H1 (cell line): Measurements from ENCODE around the gene TAOK1. TPM values are rescaled to one million over a fixed set of nuclear protein-coding genes. Genes with fewer than 3 reads are reported as not detected.

Source experiments
- GABPA ChIP-seq: IDR thresholded peaks from 2 replicates; pipeline ENCODE4 v1.6.1; 2011; ENCODE audit warnings: mild to moderate bottlenecking, low read length, moderate library complexity, borderline replicate concordance; ENCODE audit not compliant: insufficient read depth
- KDM4A ChIP-seq: IDR thresholded peaks from one replicate; pipeline ENCODE4 v1.7.1; 2012; ENCODE audit warnings: low read depth, mild to moderate bottlenecking, moderate library complexity, low read length, inconsistent platforms; ENCODE audit not compliant: severe bottlenecking
- MAX ChIP-seq: IDR thresholded peaks from 2 replicates; pipeline ENCODE4 v1.6.1; 2012; ENCODE audit warnings: inconsistent platforms
- TBP ChIP-seq: IDR thresholded peaks from 2 replicates; pipeline ENCODE4 v1.6.1; 2011; ENCODE audit warnings: low read depth, low read length, improper control_type of control experiment
- polyA plus RNA-seq, 7 experiments: library from polyadenylated mRNA; depleted of rRNA in 3 of 7; stranded (reverse) in 5 of 7; unstranded in 2 of 7; fragments of >200 nt in 5 of 7; fragments of 200-250 nt in 2 of 7; gene quantifications; 1 replicate in 5 of 7; 2 replicates in 1 of 7; 4 replicates in 1 of 7; pipeline versions ENCODE4 v1.2.1 to v1.2.3, GENCODE V29; 2011 to 2013; ENCODE audit warnings: missing spikeins in 2 of 7, mixed read lengths in 2 of 7
- total RNA-seq: library from RNA; stranded (reverse); fragmentation: NEBNext Ultra II Directional; extraction: Animal tissue kit (Norgen Biotek cat#: 25700); gene quantifications from 2 replicates; pipeline ENCODE4 v1.2.1, GENCODE V29; 2021
- TF ChIP-seq, protein P1 (sequence below), 3 experiments: IDR thresholded peaks; 1 replicate in 2 of 3; 2 replicates in 1 of 3; pipeline versions ENCODE4 v1.5.1 to v1.6.1; 2011; ENCODE audit warnings: low read length in 3 of 3, mild to moderate bottlenecking in 3 of 3, inconsistent platforms in 2 of 3, low read depth in 1 of 3, moderate library complexity in 1 of 3; ENCODE audit not compliant: insufficient read depth in 1 of 3; ENCODE audit errors: control extremely low read depth in 1 of 3

Gene TAOK1
- total and polyA plus RNA-seq, 2 of the 8 experiments (the other 6 are each of a cell fraction or from before 2014, with no cell fraction given) = 12.2 to 90.6 TPM

DNA sequence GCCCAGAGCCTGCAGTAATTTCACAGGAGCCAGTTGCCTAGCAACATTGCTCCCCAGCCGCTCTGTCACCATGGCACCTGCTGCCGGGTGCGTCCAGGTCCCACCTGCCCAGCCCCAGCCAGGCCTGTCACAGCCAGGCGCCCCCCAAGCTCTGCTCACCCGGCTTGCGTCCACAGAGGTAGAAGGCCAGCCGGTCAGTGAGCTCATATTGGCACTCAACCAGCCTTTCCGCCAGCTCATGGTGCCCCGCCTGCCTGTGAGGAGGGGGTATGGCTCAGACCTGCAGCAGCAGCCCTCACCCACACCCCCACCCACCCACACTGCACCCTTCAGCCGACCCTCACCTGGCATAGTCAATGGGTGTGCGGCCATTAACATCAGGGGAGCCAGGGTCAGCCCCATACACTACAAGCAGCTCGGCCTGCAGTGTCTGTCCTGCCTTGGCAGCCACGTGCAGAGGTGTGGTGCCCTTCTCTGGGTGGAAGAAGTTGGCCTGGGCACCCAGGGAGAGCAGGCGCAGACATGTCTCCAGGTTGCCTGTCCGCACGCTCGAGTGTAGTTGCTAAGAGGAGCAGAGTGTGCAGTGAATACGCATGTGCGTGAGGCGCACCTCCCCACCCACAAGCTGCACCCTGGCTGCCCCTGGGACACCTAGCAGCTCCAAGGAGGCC is 191.6 kb downstream of the TAOK1 start (continued):
- TF ChIP-seq, protein P1, sequence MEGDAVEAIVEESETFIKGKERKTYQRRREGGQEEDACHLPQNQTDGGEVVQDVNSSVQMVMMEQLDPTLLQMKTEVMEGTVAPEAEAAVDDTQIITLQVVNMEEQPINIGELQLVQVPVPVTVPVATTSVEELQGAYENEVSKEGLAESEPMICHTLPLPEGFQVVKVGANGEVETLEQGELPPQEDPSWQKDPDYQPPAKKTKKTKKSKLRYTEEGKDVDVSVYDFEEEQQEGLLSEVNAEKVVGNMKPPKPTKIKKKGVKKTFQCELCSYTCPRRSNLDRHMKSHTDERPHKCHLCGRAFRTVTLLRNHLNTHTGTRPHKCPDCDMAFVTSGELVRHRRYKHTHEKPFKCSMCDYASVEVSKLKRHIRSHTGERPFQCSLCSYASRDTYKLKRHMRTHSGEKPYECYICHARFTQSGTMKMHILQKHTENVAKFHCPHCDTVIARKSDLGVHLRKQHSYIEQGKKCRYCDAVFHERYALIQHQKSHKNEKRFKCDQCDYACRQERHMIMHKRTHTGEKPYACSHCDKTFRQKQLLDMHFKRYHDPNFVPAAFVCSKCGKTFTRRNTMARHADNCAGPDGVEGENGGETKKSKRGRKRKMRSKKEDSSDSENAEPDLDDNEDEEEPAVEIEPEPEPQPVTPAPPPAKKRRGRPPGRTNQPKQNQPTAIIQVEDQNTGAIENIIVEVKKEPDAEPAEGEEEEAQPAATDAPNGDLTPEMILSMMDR (IDR thresholded peaks at IDR 0.05; ENCODE audit: control extremely low read depth in 1 of 3, insufficient read depth in 1 of 3, low read depth in 1 of 3, low read length in 3 of 3) = no peak
- TF ChIP-seq KDM4A (no peak), TBP (no peak), MAX (no peak), GABPA (no peak)
- TF ChIP-seq, all 59 proteins: peak for 0
